IMR-90 (cell line): ENCODE data around the gene INSL6.

ENCODE experiments used
- CEBPB ChIP-seq: IDR thresholded peaks from 2 replicates; pipeline ENCODE4 v1.6.1; 2012; ENCODE audit warnings: low read depth, low read length, improper control_type of control experiment
- CHD1 ChIP-seq: IDR thresholded peaks from 2 replicates; pipeline ENCODE4 v1.6.1; 2012; ENCODE audit warnings: low read depth, low read length, improper control_type of control experiment
- CTCF ChIP-seq: conservative IDR thresholded peaks from 2 replicates; pipeline ENCODE4 v1.5.1; 2012; ENCODE audit warnings: mild to moderate bottlenecking, low read depth, low read length, improper control_type of control experiment
- ELK1 ChIP-seq: fragments of 150-350 bp; IDR thresholded peaks from 2 replicates; pipeline ENCODE4 v1.6.1; 2016; ENCODE audit warnings: low read depth, mild to moderate bottlenecking, low read length, moderate library complexity, borderline replicate concordance
- MAFK ChIP-seq: IDR thresholded peaks from 2 replicates; pipeline ENCODE4 v1.6.1; 2012; ENCODE audit warnings: low read depth, low read length, improper control_type of control experiment
- MAZ ChIP-seq: IDR thresholded peaks from 2 replicates; pipeline ENCODE4 v1.6.1; 2012; ENCODE audit warnings: low read depth, mild to moderate bottlenecking, low read length, improper control_type of control experiment, moderate library complexity, borderline replicate concordance
- MXI1 ChIP-seq: IDR thresholded peaks from 2 replicates; pipeline ENCODE4 v1.6.1; 2012; ENCODE audit warnings: low read depth, mild to moderate bottlenecking, low read length, moderate library complexity, borderline replicate concordance
- POLR2A ChIP-seq: IDR thresholded peaks from 2 replicates; pipeline ENCODE4 v1.6.1; 2012; ENCODE audit warnings: mild to moderate bottlenecking, low read depth, low read length
- RAD21 ChIP-seq: IDR thresholded peaks from 2 replicates; pipeline ENCODE4 v1.6.1; 2012; ENCODE audit warnings: low read length, improper control_type of control experiment
- RCOR1 ChIP-seq: IDR thresholded peaks from 2 replicates; pipeline ENCODE4 v1.6.1; 2012; ENCODE audit warnings: mild to moderate bottlenecking, low read length, improper control_type of control experiment; ENCODE audit not compliant: insufficient replicate concordance
- RFX5 ChIP-seq: IDR thresholded peaks from 2 replicates; pipeline ENCODE4 v1.8.0; 2012; ENCODE audit warnings: low read depth, mild to moderate bottlenecking, low read length, moderate library complexity
- SMC3 ChIP-seq: fragments of 150-350 bp; IDR thresholded peaks from 2 replicates; pipeline ENCODE4 v1.6.1; 2016; ENCODE audit warnings: low read depth, mild to moderate bottlenecking, antibody characterized with exemption, low read length, moderate library complexity
- USF2 ChIP-seq: fragments of 150-350 bp; IDR thresholded peaks from 2 replicates; pipeline ENCODE4 v1.6.1; 2017; ENCODE audit warnings: mild to moderate bottlenecking, antibody characterized with exemption, low read length, low read depth

GRCh38 chr9:5195463-5195862, 10.0 kb upstream of the INSL6 start:
- TF ChIP-seq CTCF (no peak), MAFK (no peak), CHD1 (no peak), ELK1 (no peak), SMC3 (no peak), RCOR1 (no peak), POLR2A (no peak), CEBPB (no peak), RFX5 (no peak), RAD21 (no peak), MAZ (no peak), USF2 (no peak), MXI1 (no peak)
